WERI-Rb-1 (cell line): ENCODE results near the gene CFAP52.

ENCODE experiments used
- DNase-seq: peaks from one replicate; pipeline ENCODE4 v3.0.0-alpha.2; 2020
- H3K27ac ChIP-seq: fragments of 250-450 bp; sonication (Bioruptor Pico); 2 replicates; pipeline ENCODE4 v1.5.1; 2020; ENCODE audit warnings: mild to moderate bottlenecking, moderate library complexity
- H3K27me3 ChIP-seq: fragments of 250-450 bp; sonication (Bioruptor Pico); 2 replicates; pipeline ENCODE4 v1.5.1; 2021; ENCODE audit warnings: mild to moderate bottlenecking, low read depth, moderate library complexity; ENCODE audit not compliant: insufficient read depth, severe bottlenecking
- H3K36me3 ChIP-seq: fragments of 250-450 bp; sonication (Bioruptor Pico); 2 replicates; pipeline ENCODE4 v1.5.1; 2020; ENCODE audit warnings: mild to moderate bottlenecking, moderate library complexity
- H3K4me3 ChIP-seq: 2 replicates; pipeline ENCODE4 v1.5.1; 2011; ENCODE audit warnings: low read depth, mild to moderate bottlenecking, control low read depth, low read length
- H3K9me3 ChIP-seq: fragments of 250-450 bp; sonication (Bioruptor Pico); 2 replicates; pipeline ENCODE4 v1.5.1; 2021; ENCODE audit warnings: mild to moderate bottlenecking, moderate library complexity; ENCODE audit not compliant: severe bottlenecking
- CTCF ChIP-seq: IDR thresholded peaks from 2 replicates; pipeline ENCODE4 v1.5.1; 2011; ENCODE audit warnings: low read depth, mild to moderate bottlenecking, control low read depth, inconsistent platforms, low read length

CFAP52 gene

GRCh38 chr17:9533441-9533840 is 43.0 kb upstream of the CFAP52 start:
- Histone ChIP-seq H3K9me3 (no peaks in the 10 kb centered on the region), H3K27ac (no peak overlapping the region), H3K27me3 (no peaks in the 10 kb centered on the region), H3K4me3 (no peak overlapping the region), H3K36me3 (no peaks in the 10 kb centered on the region)
- no peak for TF ChIP-seq CTCF
- DNase-seq = no peak

- H3K27ac ChIP-seq = no peak overlapping the region
- no peak overlapping the region for H3K4me3 ChIP-seq
- no peak for DNase-seq
- no peaks in the 10 kb centered on the region for H3K27me3 ChIP-seq
- no peak for TF ChIP-seq CTCF
- no peaks in the 10 kb centered on the region for H3K9me3 ChIP-seq
- H3K36me3 ChIP-seq = no peaks in the 10 kb centered on the region
These were observed 40.4 kb upstream of the CFAP52 start for GRCh38 chr17:9536061-9536460.

- no peak for DNase-seq
- TF ChIP-seq CTCF = no peak
- no peaks in the 10 kb centered on the region for H3K27me3 ChIP-seq
- no peak overlapping the region for H3K4me3 ChIP-seq
- no peaks in the 10 kb centered on the region for H3K36me3 ChIP-seq
- H3K27ac ChIP-seq = no peak overlapping the region
- H3K9me3 ChIP-seq = no peaks in the 10 kb centered on the region
These were observed 39.2 kb upstream of the CFAP52 start for GRCh38 chr17:9537177-9537776.

GRCh38 chr17:9538626-9539025 is 37.8 kb upstream of the CFAP52 start:
- H3K36me3 ChIP-seq = no peaks in the 10 kb centered on the region
- no peak overlapping the region for H3K4me3 ChIP-seq
- 0 out of 2 replicates have a peak overlapping the region, but pooled peaks have one; percentile 41 for H3K27ac ChIP-seq
- no peak for TF ChIP-seq CTCF
- H3K27me3 ChIP-seq = no peaks in the 10 kb centered on the region
- no peaks in the 10 kb centered on the region for H3K9me3 ChIP-seq
- DNase-seq = peak; percentile 47

- Histone ChIP-seq H3K4me3 (no peak overlapping the region), H3K27me3 (no peaks in the 10 kb centered on the region), H3K9me3 (no peaks in the 10 kb centered on the region), H3K27ac (no peak overlapping the region), H3K36me3 (no peaks in the 10 kb centered on the region)
- TF ChIP-seq CTCF = no peak
- DNase-seq = no peak
These were observed 34.7 kb upstream of the CFAP52 start for GRCh38 chr17:9541718-9542117.

- no peak overlapping the region for H3K27ac ChIP-seq
- H3K27me3 ChIP-seq = no peaks in the 10 kb centered on the region
- TF ChIP-seq CTCF = no peak
- DNase-seq = no peak
- no peaks in the 10 kb centered on the region for H3K9me3 ChIP-seq
- H3K4me3 ChIP-seq = no peak overlapping the region
- H3K36me3 ChIP-seq = no peaks in the 10 kb centered on the region
These were observed 32.2 kb upstream of the CFAP52 start for GRCh38 chr17:9544221-9544620.
